ENCODE measurements around the gene TAP2. TPM values are rescaled to one million over a fixed set of nuclear protein-coding genes. Genes with fewer than 3 reads are reported as not detected.

The TAP2 gene
- total and polyA plus RNA-seq, 8 donors = 5.0 to 23.1 (median 12.2) TPM

- FAIRE-seq (no peak), ATAC-seq (no peak), DNase-seq (no peak)
- Histone ChIP-seq H3K27me3 (no peaks in the 10 kb centered on the region), H3K4me3 (no peak overlapping the region), H3K9me3 (no peaks in the 10 kb centered on the region), H3K36me3 (no peaks in the 10 kb centered on the region), H3K4me1 (peaks cover 0 to 10% (median 0%) of the 10 kb centered on the region in 3 donors), H3K27ac (no peak overlapping the region)
- intact Hi-C loops (cut with DNase I) = no loop called here
- WGBS, 2 donors = 71 to 81% methylated on average over 8 of the region's 8 CpGs
- TF ChIP-seq CTCF (IDR thresholded peaks at IDR 0.05) = no peak
Observed at GRCh38 chr6:32855467-32856174, 17.1 kb upstream of the TAP2 start.

- H3K4me1 ChIP-seq = peaks cover 0 to 10% (median 0%) of the 10 kb centered on the region in 3 donors
- DNase-seq (peak in 3 of 6 donors; percentile 19 to 55 (median 35)), ATAC-seq (peak in 3 of 4 donors; percentile 2 to 43 (median 37)), FAIRE-seq (no peak)
- WGBS, 2 donors = 19 to 20% methylated on average over 22 to 24 of the region's 24 CpGs
- no peaks in the 10 kb centered on the region for H3K36me3 ChIP-seq
- peak overlapping the region; percentile 60 to 98 (median 90) for H3K4me3 ChIP-seq
- intact Hi-C loops (cut with DNase I) = no loop called here
- TF ChIP-seq CTCF (IDR thresholded peaks at IDR 0.05) = no peak
- H3K9me3 ChIP-seq = no peaks in the 10 kb centered on the region
- H3K27me3 ChIP-seq = no peaks in the 10 kb centered on the region
- H3K27ac ChIP-seq = peak overlapping the region; percentile 85 to 98 (median 92)
Observed at GRCh38 chr6:32854376-32855178, 16.0 kb upstream of the TAP2 start.

- peak; percentile 41 to 79 (median 60) for TF ChIP-seq CTCF (IDR thresholded peaks at IDR 0.05)
- Histone ChIP-seq H3K4me3 (peak within 1 kb of the TSS; percentile 60 to 98 (median 90)), H3K27ac (peak within 1 kb of the TSS; percentile 85 to 98 (median 92)), H3K9me3 (no peaks in the 10 kb centered on the region), H3K4me1 (peaks cover 0 to 10% (median 0%) of the 10 kb centered on the region in 3 donors), H3K27me3 (no peaks in the 10 kb centered on the region), H3K36me3 (no peaks in the 10 kb centered on the region)
- peak; percentile 92 to 97 (median 94) for DNase-seq
- ATAC-seq = peak; percentile 91 to 96 (median 94)
- intact Hi-C loops (cut with DNase I) = no loop called here
- WGBS, 2 donors = 0% methylated on average over 67 to 68 of the region's 68 CpGs
- no peak for FAIRE-seq
Observed at GRCh38 chr6:32853541-32854375, 15.2 kb upstream of the TAP2 start, which contains the start of the genes PSMB9 and TAP1. TSS of gene PSMB9 (plus strand) at chr6:32854192. CDS start at chr6:32854230, 38 bp downstream. TSS of gene TAP1 (minus strand) at chr6:32853704. CDS start at chr6:32853636, 68 bp downstream.

- Histone ChIP-seq H3K4me3 (peak overlapping the region; percentile 60 to 98 (median 90)), H3K27ac (peak overlapping the region; percentile 85 to 98 (median 92)), H3K27me3 (no peaks in the 10 kb centered on the region), H3K4me1 (peaks cover 0 to 10% (median 0%) of the 10 kb centered on the region in 3 donors), H3K9me3 (no peaks in the 10 kb centered on the region), H3K36me3 (no peaks in the 10 kb centered on the region)
- FAIRE-seq = no peak
- DNase-seq = peak; percentile 46 to 85 (median 58)
- no peak for TF ChIP-seq CTCF (IDR thresholded peaks at IDR 0.05)
- ATAC-seq = peak; percentile 35 to 61 (median 52)
- WGBS, 2 donors = 0% methylated on average over 41 of the region's 41 CpGs
- intact Hi-C loops (cut with DNase I) = no loop called here
Observed at GRCh38 chr6:32852844-32853540, 14.5 kb upstream of the TAP2 start.

Measured in pancreas (tissue), 10 donors.